Liver (tissue), 9 donors: ENCODE results near the gene UVSSA. TPM values are rescaled to one million over a fixed set of nuclear protein-coding genes. Genes with fewer than 3 reads are reported as not detected.

Source experiments
- DNase-seq: peaks from one replicate; pipeline ENCODE4 v3.0.0-alpha.2; 2017; ENCODE audit warnings: low spot score
- H3K27ac ChIP-seq, 2 donors: one replicate each; pipeline ENCODE4 v1.7.0; 2013; ENCODE audit warnings: inconsistent platforms in 2 of 2, low read length in 2 of 2, control low read depth in 1 of 2, low read depth in 1 of 2, mild to moderate bottlenecking in 1 of 2
- H3K27me3 ChIP-seq, 4 donors: one replicate each; pipeline versions ENCODE4 v1.6.1 to v1.7.0; 2013; ENCODE audit warnings: low read length in 3 of 4, inconsistent platforms in 1 of 4, mild to moderate bottlenecking in 1 of 4, moderate library complexity in 1 of 4; ENCODE audit not compliant: control insufficient read depth in 4 of 4, insufficient read depth in 4 of 4
- H3K36me3 ChIP-seq, 4 donors: one replicate each; pipeline versions ENCODE4 v1.6.1 to v1.7.0; 2013; ENCODE audit warnings: low read length in 3 of 4, mild to moderate bottlenecking in 3 of 4, low read depth in 1 of 4, moderate library complexity in 1 of 4; ENCODE audit not compliant: control insufficient read depth in 4 of 4, insufficient read depth in 3 of 4
- H3K4me1 ChIP-seq, 4 donors: one replicate each; pipeline versions ENCODE4 v1.6.1 to v1.7.0; 2013; ENCODE audit warnings: low read length in 3 of 4, mild to moderate bottlenecking in 3 of 4, moderate library complexity in 1 of 4; ENCODE audit not compliant: control insufficient read depth in 4 of 4, insufficient read depth in 4 of 4
- H3K4me3 ChIP-seq, 3 donors: one replicate each; pipeline versions ENCODE4 v1.6.1 to v1.7.0; 2013; ENCODE audit warnings: low read length in 3 of 3, control low read depth in 1 of 3, low read depth in 1 of 3, mild to moderate bottlenecking in 1 of 3
- H3K9ac ChIP-seq, 2 donors: one replicate each; pipeline ENCODE4 v1.7.0; 2013; ENCODE audit warnings: low read length in 2 of 2, mild to moderate bottlenecking in 2 of 2, moderate library complexity in 2 of 2, control low read depth in 1 of 2, low read depth in 1 of 2
- H3K9me3 ChIP-seq, 4 donors: one replicate each; pipeline versions ENCODE4 v1.6.1 to v1.7.0; 2013; ENCODE audit warnings: low read length in 3 of 4; ENCODE audit not compliant: control insufficient read depth in 4 of 4
- CTCF ChIP-seq: fragments of 150-350 bp; IDR thresholded peaks from 2 replicates; pipeline ENCODE4 v1.5.1; 2017; ENCODE audit warnings: improper control_type of control experiment, low read depth, low read length; ENCODE audit not compliant: missing input control
- FOXA1 ChIP-seq: IDR thresholded peaks from 2 replicates; pipeline ENCODE4 v1.6.1; 2016; ENCODE audit warnings: antibody characterized with exemption
- FOXA2 ChIP-seq: IDR thresholded peaks from 2 replicates; pipeline ENCODE4 v1.6.1; 2016; ENCODE audit warnings: antibody characterized with exemption
- GABPA ChIP-seq, 2 donors: IDR thresholded peaks in 1 of 2; conservative IDR thresholded peaks in 1 of 2; 2 replicates each; pipeline ENCODE4 v1.6.1; 2016; ENCODE audit warnings: antibody characterized with exemption in 2 of 2, mild to moderate bottlenecking in 1 of 2, moderate library complexity in 1 of 2
- JUND ChIP-seq, 2 donors: IDR thresholded peaks; 2 replicates each; pipeline ENCODE4 v1.6.1; 2016; ENCODE audit warnings: antibody characterized with exemption in 2 of 2
- RAD21 ChIP-seq, 2 donors: IDR thresholded peaks; 2 replicates each; pipeline ENCODE4 v1.6.1; 2016; ENCODE audit warnings: antibody characterized with exemption in 2 of 2, mild to moderate bottlenecking in 2 of 2
- REST ChIP-seq: IDR thresholded peaks from 2 replicates; pipeline ENCODE4 v1.6.1; 2016; ENCODE audit warnings: antibody characterized with exemption, mild to moderate bottlenecking
- RXRA ChIP-seq, 2 donors: IDR thresholded peaks; 2 replicates each; pipeline ENCODE4 v1.6.1; 2017 to 2018; ENCODE audit warnings: antibody characterized with exemption in 2 of 2, mild to moderate bottlenecking in 1 of 2
- WGBS: extraction: QIAGEN DNeasy Blood & Tissue Kit; methylation state at CpG from one replicate; pipeline ENCODE4 v1.1.7; 2013; 5-methylcytosine and 5-hydroxymethylcytosine counted together
- polyA plus RNA-seq, 2 donors: library from polyadenylated mRNA; stranded (reverse) in 1 of 2; unstranded in 1 of 2; fragments of 200-250 nt in 1 of 2; fragments of >200 nt in 1 of 2; fragmentation: Nextera tagmentation in 1 of 2; extraction: Ambion mirVana in 1 of 2; gene quantifications; one replicate each; pipeline versions ENCODE4 v1.2.1 to v1.2.3, GENCODE V29; 2013 to 2015
- total RNA-seq, 2 donors: library from RNA; depleted of rRNA; stranded (reverse); fragments of >200 nt; gene quantifications; one replicate each; pipeline ENCODE4 v1.2.3, GENCODE V29; 2014
- TF ChIP-seq, protein P1 (sequence below): IDR thresholded peaks from 2 replicates; pipeline ENCODE4 v1.6.1; 2016; ENCODE audit warnings: antibody characterized with exemption
- donor health status: healthy.
- donor health status: healthy.
- donor health status: healthy.
- donor health status: healthy.
- donor health status: healthy.

The UVSSA gene
- total and polyA plus RNA-seq, 4 donors, result 2.2 to 18.3 (median 3.6) TPM

- H3K36me3 ChIP-seq, result peaks cover 0 to 16% (median 8%) of the 10 kb centered on the region in 4 donors
- TF ChIP-seq JUND (IDR thresholded peaks at IDR 0.05), result no peak
- TF ChIP-seq, protein P1, sequence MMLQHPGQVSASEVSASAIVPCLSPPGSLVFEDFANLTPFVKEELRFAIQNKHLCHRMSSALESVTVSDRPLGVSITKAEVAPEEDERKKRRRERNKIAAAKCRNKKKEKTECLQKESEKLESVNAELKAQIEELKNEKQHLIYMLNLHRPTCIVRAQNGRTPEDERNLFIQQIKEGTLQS, result no peak
- TF ChIP-seq GABPA (IDR thresholded peaks at IDR 0.05 in 1 of 2, conservative IDR thresholded peaks at IDR 0.05 in 1 of 2), result no peak
- no peaks in the 10 kb centered on the region for H3K4me1 ChIP-seq
- 85% methylated on average over 40 of the region's 40 CpGs for WGBS
- no peak overlapping the region for H3K9ac ChIP-seq
- no peak for DNase-seq
- H3K9me3 ChIP-seq, result no peaks in the 10 kb centered on the region
- no peak overlapping the region for H3K4me3 ChIP-seq
- H3K27ac ChIP-seq, result peak overlapping the region; percentile 58 to 74
- no peaks in the 10 kb centered on the region for H3K27me3 ChIP-seq
Measured at GRCh38 chr4:1300466-1301455, 46.2 kb upstream of the UVSSA start.

DNA sequence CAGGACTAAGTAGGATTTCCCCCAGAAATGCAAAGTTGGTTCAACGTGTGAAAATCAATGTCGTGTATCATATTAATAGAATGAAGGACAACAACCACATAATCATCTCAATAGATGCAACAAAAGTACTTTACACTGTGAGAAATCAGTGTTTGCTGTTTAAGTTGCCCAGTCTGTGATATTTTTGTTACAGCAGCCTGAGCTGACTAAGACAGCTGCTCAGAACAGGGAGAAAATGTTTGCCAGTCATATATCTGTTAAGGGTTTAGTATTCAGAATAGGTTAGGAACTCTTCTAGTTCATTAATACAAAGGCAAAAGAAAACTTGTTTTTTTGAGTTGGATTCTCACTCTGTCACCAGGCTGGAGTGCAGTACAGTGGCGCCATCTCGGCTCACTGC, 44.8 kb upstream of the UVSSA start:
- Histone ChIP-seq H3K4me1 (no peaks in the 10 kb centered on the region), H3K9ac (no peak overlapping the region), H3K4me3 (no peak overlapping the region), H3K27ac (no peak overlapping the region), H3K9me3 (no peaks in the 10 kb centered on the region), H3K36me3 (peaks cover 0 to 16% (median 6%) of the 10 kb centered on the region in 4 donors), H3K27me3 (no peaks in the 10 kb centered on the region)
- TF ChIP-seq JUND (IDR thresholded peaks at IDR 0.05) (no peak), FOXA2 (no peak), FOXA1 (no peak)
- 91% methylated on average over 4 of the region's 4 CpGs for WGBS
- no peak for DNase-seq

DNA sequence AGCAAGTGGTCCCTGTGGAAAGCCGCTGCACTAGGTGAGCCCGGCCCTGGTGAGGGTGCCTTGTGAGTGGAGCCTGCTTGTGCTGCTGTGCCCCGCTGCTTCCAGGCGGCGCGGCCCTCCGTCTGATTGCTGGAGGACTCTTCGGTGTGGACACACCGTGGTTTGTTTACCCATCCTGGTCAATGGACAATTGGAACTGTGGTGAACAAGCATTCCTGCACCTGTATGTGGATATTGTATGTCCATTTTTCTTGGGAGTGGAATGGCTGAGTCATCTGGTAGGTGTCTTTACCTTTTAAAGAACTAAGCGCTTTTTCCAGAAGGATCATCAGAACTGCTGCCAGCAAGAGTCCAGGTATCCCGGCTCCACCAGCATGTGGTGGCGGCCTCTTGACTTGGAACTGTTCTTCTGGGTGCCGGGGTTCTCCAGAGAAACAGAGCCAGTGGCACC, 41.7 kb upstream of the UVSSA start:
- Histone ChIP-seq H3K36me3 (no peaks in the 10 kb centered on the region), H3K9me3 (no peaks in the 10 kb centered on the region), H3K9ac (no peak overlapping the region), H3K27me3 (no peaks in the 10 kb centered on the region), H3K4me3 (no peak overlapping the region), H3K27ac (no peak overlapping the region), H3K4me1 (peaks cover 0 to 25% (median 18%) of the 10 kb centered on the region in 4 donors)
- 90% methylated on average over 13 of the region's 13 CpGs for WGBS
- TF ChIP-seq RXRA (IDR thresholded peaks at IDR 0.05) (no peak), RAD21 (IDR thresholded peaks at IDR 0.05) (no peak), CTCF (no peak), REST (no peak)
- TF ChIP-seq, protein P1, result no peak
- DNase-seq, result no peak
